ENCODE results near the gene SORCS2.

The SORCS2 gene

GRCh38 chr4:7701866-7702649 is 509.7 kb downstream of the SORCS2 start:
- Histone ChIP-seq H3K4me3 (ENCODE audit: insufficient read depth in 1 of 2, low read depth in 1 of 2, low read length in 2 of 2) (no peak overlapping the region), H3K27me3 (ENCODE audit: control insufficient read depth in 1 of 2, insufficient read depth in 1 of 2, low read length in 2 of 2) (peaks cover 33 to 50% of the 10 kb centered on the region in 2 experiments), H3K27ac (ENCODE audit: low read length, poor library complexity, severe bottlenecking) (no peak overlapping the region), H3K4ac (ENCODE audit: low read depth in 1 of 2, low read length in 2 of 2) (peak overlapping the region; percentile 59 to 61), H3K36me3 (ENCODE audit: control insufficient read depth in 1 of 2, insufficient read depth in 2 of 2, low read depth in 1 of 2, low read length in 2 of 2) (no peaks in the 10 kb centered on the region), H3K14ac (ENCODE audit: low read length in 2 of 2) (peak overlapping the region in 1 of 2 experiments; percentile 33), H2BK120ac (ENCODE audit: low read depth, low read length) (no peak overlapping the region), H3K79me1 (replicated peaks; ENCODE audit: low read length, poor library complexity, severe bottlenecking) (no peaks in the 10 kb centered on the region), H3K18ac (ENCODE audit: low read depth in 1 of 2, low read length in 2 of 2) (peak overlapping the region; percentile 40 to 45), H3K4me2 (ENCODE audit: low read length, poor library complexity, severe bottlenecking) (no peak overlapping the region), H2BK15ac (ENCODE audit: low read depth, poor library complexity, severe bottlenecking) (peak overlapping the region; percentile 50), H4K91ac (ENCODE audit: low read length) (peak overlapping the region; percentile 70), H4K8ac (ENCODE audit: low read length) (peak overlapping the region; percentile 73), H2BK5ac (ENCODE audit: low read depth, low read length, poor library complexity, severe bottlenecking) (no peak overlapping the region), H3K4me1 (ENCODE audit: control insufficient read depth, insufficient read depth, low read depth, low read length) (peaks cover 21% of the 10 kb centered on the region), H3K23ac (ENCODE audit: low read length in 2 of 2) (no peak overlapping the region), H2AFZ (ENCODE audit: low read depth, low read length) (no peak overlapping the region), H3K9me3 (ENCODE audit: control insufficient read depth, low read length) (no peaks in the 10 kb centered on the region), H3K9ac (ENCODE audit: low read length) (no peak overlapping the region), H2BK12ac (ENCODE audit: low read length in 2 of 2) (peak overlapping the region; percentile 49 to 90), H2AK5ac (ENCODE audit: low read length, severe bottlenecking) (no peak overlapping the region)
- no peak for DNase-seq
- WGBS, result 88% methylated on average over 19 of the region's 19 CpGs

- Histone ChIP-seq H2BK15ac (ENCODE audit: low read depth, poor library complexity, severe bottlenecking) (no peak overlapping the region), H3K27me3 (ENCODE audit: control insufficient read depth in 1 of 2, insufficient read depth in 1 of 2, low read length in 2 of 2) (peaks cover 28 to 48% of the 10 kb centered on the region in 2 experiments), H3K9ac (ENCODE audit: low read length) (no peak overlapping the region), H3K14ac (ENCODE audit: low read length in 2 of 2) (no peak overlapping the region), H2AK5ac (ENCODE audit: low read length, severe bottlenecking) (no peak overlapping the region), H3K36me3 (ENCODE audit: control insufficient read depth in 1 of 2, insufficient read depth in 2 of 2, low read depth in 1 of 2, low read length in 2 of 2) (no peaks in the 10 kb centered on the region), H2BK12ac (ENCODE audit: low read length in 2 of 2) (peak overlapping the region in 1 of 2 experiments; percentile 44), H2BK5ac (ENCODE audit: low read depth, low read length, poor library complexity, severe bottlenecking) (no peak overlapping the region), H3K79me1 (replicated peaks; ENCODE audit: low read length, poor library complexity, severe bottlenecking) (no peaks in the 10 kb centered on the region), H4K8ac (ENCODE audit: low read length) (no peak overlapping the region), H4K91ac (ENCODE audit: low read length) (no peak overlapping the region), H2AFZ (ENCODE audit: low read depth, low read length) (no peak overlapping the region), H3K18ac (ENCODE audit: low read depth in 1 of 2, low read length in 2 of 2) (no peak overlapping the region), H3K4me2 (ENCODE audit: low read length, poor library complexity, severe bottlenecking) (no peak overlapping the region), H3K9me3 (ENCODE audit: control insufficient read depth, low read length) (no peaks in the 10 kb centered on the region), H3K27ac (ENCODE audit: low read length, poor library complexity, severe bottlenecking) (no peak overlapping the region), H3K23ac (ENCODE audit: low read length in 2 of 2) (no peak overlapping the region), H3K4me3 (ENCODE audit: insufficient read depth in 1 of 2, low read depth in 1 of 2, low read length in 2 of 2) (no peak overlapping the region), H2BK120ac (ENCODE audit: low read depth, low read length) (no peak overlapping the region), H3K4ac (ENCODE audit: low read depth in 1 of 2, low read length in 2 of 2) (no peak overlapping the region), H3K4me1 (ENCODE audit: control insufficient read depth, insufficient read depth, low read depth, low read length) (peaks cover 24% of the 10 kb centered on the region)
- no peak for DNase-seq
- WGBS, result 88% methylated on average over 8 of the region's 8 CpGs
These were observed 511.4 kb downstream of the SORCS2 start for GRCh38 chr4:7703688-7704087.

GRCh38 chr4:7704091-7704490 is 511.8 kb downstream of the SORCS2 start:
- Histone ChIP-seq H2BK12ac (ENCODE audit: low read length in 2 of 2) (peak overlapping the region in 1 of 2 experiments; percentile 40), H4K8ac (ENCODE audit: low read length) (no peak overlapping the region), H2AK5ac (ENCODE audit: low read length, severe bottlenecking) (no peak overlapping the region), H2AFZ (ENCODE audit: low read depth, low read length) (no peak overlapping the region), H2BK5ac (ENCODE audit: low read depth, low read length, poor library complexity, severe bottlenecking) (no peak overlapping the region), H3K36me3 (ENCODE audit: control insufficient read depth in 1 of 2, insufficient read depth in 2 of 2, low read depth in 1 of 2, low read length in 2 of 2) (no peaks in the 10 kb centered on the region), H3K9ac (ENCODE audit: low read length) (no peak overlapping the region), H3K4me2 (ENCODE audit: low read length, poor library complexity, severe bottlenecking) (no peak overlapping the region), H4K91ac (ENCODE audit: low read length) (peak overlapping the region; percentile 52), H3K18ac (ENCODE audit: low read depth in 1 of 2, low read length in 2 of 2) (no peak overlapping the region), H3K4me3 (ENCODE audit: insufficient read depth in 1 of 2, low read depth in 1 of 2, low read length in 2 of 2) (no peak overlapping the region), H3K4ac (ENCODE audit: low read depth in 1 of 2, low read length in 2 of 2) (no peak overlapping the region), H3K27me3 (ENCODE audit: control insufficient read depth in 1 of 2, insufficient read depth in 1 of 2, low read length in 2 of 2) (peaks cover 27 to 48% of the 10 kb centered on the region in 2 experiments), H3K9me3 (ENCODE audit: control insufficient read depth, low read length) (no peaks in the 10 kb centered on the region), H2BK15ac (ENCODE audit: low read depth, poor library complexity, severe bottlenecking) (peak overlapping the region; percentile 76), H3K4me1 (ENCODE audit: control insufficient read depth, insufficient read depth, low read depth, low read length) (peaks cover 26% of the 10 kb centered on the region), H3K27ac (ENCODE audit: low read length, poor library complexity, severe bottlenecking) (no peak overlapping the region), H3K14ac (ENCODE audit: low read length in 2 of 2) (peak overlapping the region in 1 of 2 experiments; percentile 4), H3K23ac (ENCODE audit: low read length in 2 of 2) (no peak overlapping the region), H2BK120ac (ENCODE audit: low read depth, low read length) (no peak overlapping the region), H3K79me1 (replicated peaks; ENCODE audit: low read length, poor library complexity, severe bottlenecking) (no peaks in the 10 kb centered on the region)
- 98% methylated on average over 16 of the region's 16 CpGs for WGBS
- DNase-seq, result no peak

- no peak overlapping the region for H2BK120ac ChIP-seq (ENCODE audit: low read depth, low read length)
- 93% methylated on average over 19 of the region's 19 CpGs for WGBS
- no peak overlapping the region for H3K9ac ChIP-seq (ENCODE audit: low read length)
- no peaks in the 10 kb centered on the region for H3K79me1 ChIP-seq (replicated peaks; ENCODE audit: low read length, poor library complexity, severe bottlenecking)
- no peak overlapping the region for H3K18ac ChIP-seq (ENCODE audit: low read depth in 1 of 2, low read length in 2 of 2)
- no peak overlapping the region for H3K4me3 ChIP-seq (ENCODE audit: insufficient read depth in 1 of 2, low read depth in 1 of 2, low read length in 2 of 2)
- no peak overlapping the region for H2BK5ac ChIP-seq (ENCODE audit: low read depth, low read length, poor library complexity, severe bottlenecking)
- no peak overlapping the region for H2BK15ac ChIP-seq (ENCODE audit: low read depth, poor library complexity, severe bottlenecking)
- no peaks in the 10 kb centered on the region for H3K9me3 ChIP-seq (ENCODE audit: control insufficient read depth, low read length)
- H3K27ac ChIP-seq (ENCODE audit: low read length, poor library complexity, severe bottlenecking), result no peak overlapping the region
- no peak overlapping the region for H3K14ac ChIP-seq (ENCODE audit: low read length in 2 of 2)
- no peak overlapping the region for H4K8ac ChIP-seq (ENCODE audit: low read length)
- peak overlapping the region in 1 of 2 experiments; percentile 7 for H2BK12ac ChIP-seq (ENCODE audit: low read length in 2 of 2)
- no peak overlapping the region for H3K4me2 ChIP-seq (ENCODE audit: low read length, poor library complexity, severe bottlenecking)
- peaks cover 27 to 45% of the 10 kb centered on the region in 2 experiments for H3K27me3 ChIP-seq (ENCODE audit: control insufficient read depth in 1 of 2, insufficient read depth in 1 of 2, low read length in 2 of 2)
- H2AK5ac ChIP-seq (ENCODE audit: low read length, severe bottlenecking), result no peak overlapping the region
- H3K4ac ChIP-seq (ENCODE audit: low read depth in 1 of 2, low read length in 2 of 2), result no peak overlapping the region
- no peak for DNase-seq
- H3K4me1 ChIP-seq (ENCODE audit: control insufficient read depth, insufficient read depth, low read depth, low read length), result peaks cover 24% of the 10 kb centered on the region
- H2AFZ ChIP-seq (ENCODE audit: low read depth, low read length), result no peak overlapping the region
- peak overlapping the region; percentile 18 for H4K91ac ChIP-seq (ENCODE audit: low read length)
- H3K23ac ChIP-seq (ENCODE audit: low read length in 2 of 2), result no peak overlapping the region
- H3K36me3 ChIP-seq (ENCODE audit: control insufficient read depth in 1 of 2, insufficient read depth in 2 of 2, low read depth in 1 of 2, low read length in 2 of 2), result no peaks in the 10 kb centered on the region
These were observed 512.3 kb downstream of the SORCS2 start for GRCh38 chr4:7704625-7705024.

All from mesenchymal stem cell (in vitro differentiated cells and primary cell).